Type B pancreatic cell (in vitro differentiated cells): ENCODE measurements around the gene SUPT6H. TPM values are rescaled to one million over a fixed set of nuclear protein-coding genes. Genes with fewer than 3 reads are reported as not detected.

Experiments used
- DNase-seq: peaks from one replicate; pipeline ENCODE4 v3.0.0; 2021; ENCODE audit warnings: mixed read lengths; ENCODE audit not compliant: unreplicated experiment; ENCODE audit errors: extremely low spot score
- H3K27ac Mint-ChIP-seq: 2 replicates; pipeline ENCODE4 v1.8.0; 2021; ENCODE audit warnings: mild to moderate bottlenecking, mixed read lengths
- H3K27me3 Mint-ChIP-seq: 2 replicates; pipeline ENCODE4 v1.8.0; 2021; ENCODE audit warnings: mixed read lengths
- H3K36me3 Mint-ChIP-seq: 2 replicates; pipeline ENCODE4 v1.8.0; 2021; ENCODE audit warnings: mixed read lengths
- H3K4me1 Mint-ChIP-seq: one replicate; pipeline ENCODE4 v1.8.0; 2021; ENCODE audit warnings: mixed read lengths; ENCODE audit not compliant: unreplicated experiment
- H3K4me3 Mint-ChIP-seq: 2 replicates; pipeline ENCODE4 v1.8.0; 2021; ENCODE audit warnings: mild to moderate bottlenecking, mixed read lengths
- H3K9me3 Mint-ChIP-seq: 2 replicates; pipeline ENCODE4 v1.8.0; 2021; ENCODE audit warnings: mixed read lengths
- total RNA-seq: library from RNA; stranded (reverse); gene quantifications from 2 replicates; pipeline ENCODE4 v1.2.1, GENCODE V29; 2021; ENCODE audit warnings: low replicate concordance
- TF ChIP-seq, protein P1 (sequence below): fragments of 200-600 bp; sonication (generic); conservative IDR thresholded peaks from 2 replicates; pipeline ENCODE4 v1.5.0; 2021; ENCODE audit warnings: antibody characterized with exemption, mild to moderate bottlenecking

The SUPT6H gene
- total RNA-seq, 1 donor from 2014 or later = 69.2 TPM

DNA sequence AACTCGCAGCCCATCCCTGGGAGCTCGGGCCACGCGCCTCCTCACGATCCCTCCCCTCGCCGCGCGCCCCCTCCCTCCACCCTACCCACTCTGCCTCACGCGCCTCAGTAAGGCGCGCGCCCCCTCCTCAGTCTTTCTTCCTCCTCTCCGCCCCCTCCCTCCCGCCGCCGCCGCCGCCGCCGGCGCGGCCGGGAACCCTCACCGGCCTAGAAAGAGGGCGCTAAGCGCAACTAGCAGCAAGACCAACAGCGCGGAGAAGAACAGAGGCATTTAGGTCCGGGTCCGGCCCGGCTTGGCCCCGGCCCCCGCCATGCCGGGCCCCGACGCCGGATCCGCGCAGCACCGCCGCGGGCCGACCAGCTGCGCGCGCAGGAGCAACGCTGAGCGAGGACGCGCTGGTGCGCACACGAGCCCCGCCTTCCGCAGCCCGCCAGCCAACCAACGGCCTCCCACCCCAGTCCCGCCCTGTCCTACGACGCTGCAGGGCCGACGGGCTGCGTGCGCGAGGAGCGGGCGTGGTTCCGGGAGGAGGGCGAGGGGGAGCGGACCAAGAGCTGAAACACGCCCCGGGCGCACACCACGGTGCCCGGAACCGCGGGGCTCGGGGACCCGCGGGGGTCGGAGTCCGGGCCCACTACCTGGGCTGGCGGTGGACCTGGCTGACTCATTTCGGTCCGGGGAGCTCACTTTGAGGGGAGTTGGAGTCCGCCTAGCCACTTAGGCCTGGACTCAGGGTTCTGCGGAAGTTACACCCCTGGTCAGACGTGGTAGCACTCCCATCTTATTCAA is 17.0 kb upstream of the SUPT6H start, which contains the start of gene BLTP2:
BLTP2 (minus strand) TSS at position 372 of the 789 bp plus-strand sequence; CDS start at position 270, 102 bp downstream.
- DNase-seq = peak; percentile 93
- H3K4me1 Mint-ChIP-seq = peaks cover 22% of the 10 kb centered on the region
- no peaks in the 10 kb centered on the region for H3K9me3 Mint-ChIP-seq
- H3K27ac Mint-ChIP-seq = peak within 1 kb of the TSS; percentile 96
- H3K27me3 Mint-ChIP-seq = no peaks in the 10 kb centered on the region
- TF ChIP-seq, protein P1, sequence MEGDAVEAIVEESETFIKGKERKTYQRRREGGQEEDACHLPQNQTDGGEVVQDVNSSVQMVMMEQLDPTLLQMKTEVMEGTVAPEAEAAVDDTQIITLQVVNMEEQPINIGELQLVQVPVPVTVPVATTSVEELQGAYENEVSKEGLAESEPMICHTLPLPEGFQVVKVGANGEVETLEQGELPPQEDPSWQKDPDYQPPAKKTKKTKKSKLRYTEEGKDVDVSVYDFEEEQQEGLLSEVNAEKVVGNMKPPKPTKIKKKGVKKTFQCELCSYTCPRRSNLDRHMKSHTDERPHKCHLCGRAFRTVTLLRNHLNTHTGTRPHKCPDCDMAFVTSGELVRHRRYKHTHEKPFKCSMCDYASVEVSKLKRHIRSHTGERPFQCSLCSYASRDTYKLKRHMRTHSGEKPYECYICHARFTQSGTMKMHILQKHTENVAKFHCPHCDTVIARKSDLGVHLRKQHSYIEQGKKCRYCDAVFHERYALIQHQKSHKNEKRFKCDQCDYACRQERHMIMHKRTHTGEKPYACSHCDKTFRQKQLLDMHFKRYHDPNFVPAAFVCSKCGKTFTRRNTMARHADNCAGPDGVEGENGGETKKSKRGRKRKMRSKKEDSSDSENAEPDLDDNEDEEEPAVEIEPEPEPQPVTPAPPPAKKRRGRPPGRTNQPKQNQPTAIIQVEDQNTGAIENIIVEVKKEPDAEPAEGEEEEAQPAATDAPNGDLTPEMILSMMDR = peak; percentile 32
- peak within 1 kb of the TSS; percentile 92 for H3K4me3 Mint-ChIP-seq
- H3K36me3 Mint-ChIP-seq = peaks cover 19% of the 10 kb centered on the region

DNA sequence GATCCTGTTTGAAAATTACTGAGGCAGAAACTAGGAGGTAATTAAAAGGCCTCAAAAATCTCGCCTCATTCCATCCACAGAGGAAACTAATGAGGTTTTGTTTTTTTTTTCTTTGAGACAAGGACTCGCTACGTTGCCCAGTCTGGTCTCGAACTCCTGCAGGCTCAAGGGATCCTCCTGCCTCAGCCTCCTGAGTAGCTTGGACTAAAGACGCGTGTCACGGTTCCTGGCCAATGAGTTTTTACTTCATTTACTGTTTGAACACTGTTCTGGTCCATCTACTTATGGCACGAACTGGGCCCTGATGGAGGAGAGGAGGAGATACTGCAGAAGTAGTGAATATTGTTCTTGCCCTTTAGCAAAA is 16.4 kb upstream of the SUPT6H start:
- peaks cover 22% of the 10 kb centered on the region for H3K4me1 Mint-ChIP-seq
- H3K36me3 Mint-ChIP-seq = peaks cover 15% of the 10 kb centered on the region
- DNase-seq = no peak
- no peaks in the 10 kb centered on the region for H3K9me3 Mint-ChIP-seq
- peak overlapping the region; percentile 92 for H3K4me3 Mint-ChIP-seq
- TF ChIP-seq, protein P1 = no peak
- H3K27me3 Mint-ChIP-seq = no peaks in the 10 kb centered on the region
- peak overlapping the region; percentile 96 for H3K27ac Mint-ChIP-seq

DNA sequence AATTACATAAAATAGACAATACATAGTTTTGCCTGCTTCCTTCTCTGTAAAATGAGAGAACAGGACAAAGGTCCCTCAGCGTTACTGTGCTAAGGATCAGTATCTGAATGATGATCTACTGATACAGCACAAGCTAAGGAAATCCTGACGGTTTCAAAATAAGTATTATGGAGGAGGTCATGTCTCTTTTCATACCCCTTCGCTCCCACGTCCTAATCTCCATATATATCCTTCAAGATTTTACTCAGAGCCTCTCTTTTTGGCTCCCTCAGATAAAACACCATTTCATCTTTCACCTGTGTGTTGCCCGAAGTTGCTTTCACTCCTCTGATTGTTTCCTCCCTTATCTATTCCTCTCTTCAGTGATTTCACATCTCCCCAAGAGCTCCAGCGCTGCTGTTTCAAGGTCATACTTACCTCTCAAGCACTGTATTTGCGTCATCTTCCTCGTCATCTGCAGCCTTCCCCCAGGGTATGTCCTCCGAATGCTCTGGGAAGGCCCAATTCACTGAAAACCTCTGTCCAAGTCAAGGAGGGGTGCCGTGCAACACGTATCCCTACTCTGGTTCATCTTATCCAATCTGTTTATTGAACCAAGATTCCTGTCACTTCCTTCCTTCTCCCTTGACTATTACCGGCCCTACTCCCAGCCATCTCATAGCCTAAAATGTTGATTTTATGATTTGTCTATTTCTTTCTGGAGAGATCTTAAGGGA is 15.8 kb upstream of the SUPT6H start:
- H3K36me3 Mint-ChIP-seq = peaks cover 14% of the 10 kb centered on the region
- H3K27me3 Mint-ChIP-seq = no peaks in the 10 kb centered on the region
- peak overlapping the region; percentile 92 for H3K4me3 Mint-ChIP-seq
- DNase-seq = no peak
- H3K27ac Mint-ChIP-seq = peak overlapping the region; percentile 96
- TF ChIP-seq, protein P1 = no peak
- H3K9me3 Mint-ChIP-seq = no peaks in the 10 kb centered on the region
- peaks cover 22% of the 10 kb centered on the region for H3K4me1 Mint-ChIP-seq

DNA sequence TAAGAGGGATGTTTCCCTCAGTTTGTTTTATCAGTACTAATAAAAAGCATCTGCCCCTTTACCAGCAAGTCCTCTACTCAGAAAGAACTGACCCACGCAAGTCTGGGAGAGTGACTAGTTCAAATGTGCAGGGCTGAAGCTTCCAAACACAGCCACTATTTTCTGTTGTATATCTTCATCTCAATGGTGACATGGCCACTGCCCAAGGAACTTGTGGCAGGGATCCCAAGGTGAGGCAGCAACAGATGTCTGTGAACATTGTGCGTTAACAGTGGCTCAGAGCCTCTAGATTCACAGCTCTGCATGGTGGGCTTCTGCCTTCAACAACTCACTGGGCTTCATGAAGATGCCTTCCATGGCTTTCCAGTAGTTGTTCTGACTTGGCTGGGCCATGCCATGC is 13.3 kb upstream of the SUPT6H start:
- Mint-ChIP-seq H3K27me3 (no peaks in the 10 kb centered on the region), H3K4me1 (peaks cover 21% of the 10 kb centered on the region), H3K4me3 (no peak overlapping the region), H3K36me3 (peaks cover 8% of the 10 kb centered on the region), H3K27ac (peak overlapping the region; percentile 26), H3K9me3 (no peaks in the 10 kb centered on the region)
- TF ChIP-seq, protein P1 = no peak
- no peak for DNase-seq

DNA sequence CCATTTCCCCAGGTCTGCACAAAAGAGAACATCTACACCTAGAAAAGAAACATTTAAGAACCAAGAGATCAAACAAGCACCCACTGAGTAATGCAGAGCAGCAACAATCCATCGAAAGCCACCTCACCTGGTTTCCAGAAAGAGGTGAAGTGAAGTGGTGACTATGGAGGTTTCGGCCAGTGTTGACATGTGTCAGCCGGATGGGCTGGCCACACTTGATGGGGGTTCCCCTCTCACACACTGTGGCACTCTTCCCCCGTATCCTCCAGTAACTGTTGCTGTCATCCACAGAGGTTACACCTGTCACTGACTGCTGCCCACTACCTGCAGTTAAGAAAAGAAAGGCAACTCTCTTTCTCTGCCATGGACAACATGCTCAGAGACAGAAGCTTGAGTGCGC is 6.8 kb upstream of the SUPT6H start:
- peaks cover 13% of the 10 kb centered on the region for H3K36me3 Mint-ChIP-seq
- H3K9me3 Mint-ChIP-seq = no peaks in the 10 kb centered on the region
- no peak overlapping the region for H3K4me3 Mint-ChIP-seq
- no peaks in the 10 kb centered on the region for H3K4me1 Mint-ChIP-seq
- no peak overlapping the region for H3K27ac Mint-ChIP-seq
- H3K27me3 Mint-ChIP-seq = no peaks in the 10 kb centered on the region
- DNase-seq = no peak
- TF ChIP-seq, protein P1 = no peak
